Brain pericyte (primary cell): ENCODE measurements around the gene IQSEC1.

Experiments
- DNase-seq: peaks from one replicate; pipeline ENCODE4 v3.0.0-alpha.2; 2012; ENCODE audit warnings: low read depth, low spot score

IQSEC1 gene

DNA sequence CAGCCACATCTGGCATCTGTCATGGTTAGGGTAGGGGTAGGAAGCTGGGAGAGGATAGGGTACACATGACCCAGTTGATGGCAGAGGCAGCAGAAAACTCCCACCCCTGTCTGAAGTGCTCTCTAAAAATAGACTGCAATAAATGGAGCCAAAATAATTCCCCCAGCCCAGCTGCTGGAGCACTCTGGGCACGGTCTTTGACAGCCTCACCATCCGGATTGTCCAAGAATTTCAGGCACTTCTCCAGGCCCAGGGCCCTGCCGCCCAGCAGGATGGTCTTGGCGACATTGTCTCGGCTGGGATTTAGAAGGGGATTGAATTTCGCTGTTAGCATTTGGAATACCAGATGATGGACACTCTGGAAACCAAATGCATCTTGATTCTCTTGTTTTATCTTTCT is 103.7 kb downstream of the IQSEC1 start:
- DNase-seq = no peak

DNA sequence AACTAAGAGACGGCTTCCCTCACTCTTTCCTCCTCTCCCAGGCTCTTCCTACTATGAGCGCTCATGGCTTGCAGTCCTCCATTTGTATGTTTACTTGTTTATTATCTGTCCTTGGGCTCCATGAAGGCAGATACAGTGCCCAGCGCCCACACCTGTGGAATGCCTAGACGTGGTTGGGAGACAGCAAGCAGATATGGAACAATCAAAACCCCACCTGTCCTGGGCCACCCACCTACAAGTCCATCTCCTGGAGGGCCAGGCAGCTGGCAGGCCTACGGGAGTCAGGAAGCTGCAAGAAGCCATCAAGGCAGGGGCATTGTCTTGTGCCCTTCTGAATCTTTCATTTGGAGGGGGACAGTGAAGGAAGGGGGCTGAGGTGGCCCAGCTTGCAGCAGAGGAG is 104.7 kb downstream of the IQSEC1 start:
- no peak for DNase-seq

GRCh38 chr3:12967606-12968351 is 105.5 kb downstream of the IQSEC1 start:
- DNase-seq = no peak

GRCh38 chr3:12966847-12967605 is 106.2 kb downstream of the IQSEC1 start:
- no peak for DNase-seq

- DNase-seq = no peak
Observed at GRCh38 chr3:12965999-12966846, 107.0 kb downstream of the IQSEC1 start.

- DNase-seq = no peak
Observed at GRCh38 chr3:12964711-12965612, 108.3 kb downstream of the IQSEC1 start.

GRCh38 chr3:12963922-12964701 is 109.1 kb downstream of the IQSEC1 start:
- DNase-seq = no peak

DNA sequence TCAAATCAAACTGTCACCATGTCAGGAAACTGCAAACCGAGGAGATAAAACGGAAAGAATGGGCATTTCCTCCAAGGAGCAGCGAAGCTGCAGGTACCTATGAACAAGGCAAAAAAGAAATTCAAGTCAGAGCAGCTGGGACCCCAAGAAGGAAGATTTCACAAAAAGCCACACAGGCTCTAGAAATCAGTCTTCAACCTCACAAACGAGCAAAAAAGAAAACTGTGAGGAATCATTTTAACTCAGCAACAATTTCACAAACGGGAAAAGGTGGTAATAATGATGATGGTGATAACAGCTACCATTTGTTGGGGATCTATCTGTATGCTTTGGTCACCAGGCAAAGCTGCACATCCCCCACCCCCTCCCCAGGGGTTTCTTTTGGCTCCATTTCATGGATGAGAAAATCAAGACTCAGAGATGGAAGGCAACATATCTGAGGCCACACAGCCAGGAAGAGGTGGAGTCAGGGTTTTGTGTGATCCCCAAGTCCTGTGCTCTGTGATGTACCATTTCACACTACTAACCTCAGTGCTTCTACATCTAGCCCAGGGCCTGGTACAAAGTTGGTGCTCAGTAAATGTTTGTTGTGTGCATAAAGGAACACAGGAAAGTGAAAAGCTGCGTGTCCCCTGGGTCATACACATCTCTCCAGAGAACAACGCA is 109.9 kb downstream of the IQSEC1 start:
- no peak for DNase-seq

- DNase-seq = no peak
Observed at GRCh38 chr3:12962292-12962691, 110.9 kb downstream of the IQSEC1 start.

GRCh38 chr3:12961697-12962036 is 111.6 kb downstream of the IQSEC1 start:
- no peak for DNase-seq

DNA sequence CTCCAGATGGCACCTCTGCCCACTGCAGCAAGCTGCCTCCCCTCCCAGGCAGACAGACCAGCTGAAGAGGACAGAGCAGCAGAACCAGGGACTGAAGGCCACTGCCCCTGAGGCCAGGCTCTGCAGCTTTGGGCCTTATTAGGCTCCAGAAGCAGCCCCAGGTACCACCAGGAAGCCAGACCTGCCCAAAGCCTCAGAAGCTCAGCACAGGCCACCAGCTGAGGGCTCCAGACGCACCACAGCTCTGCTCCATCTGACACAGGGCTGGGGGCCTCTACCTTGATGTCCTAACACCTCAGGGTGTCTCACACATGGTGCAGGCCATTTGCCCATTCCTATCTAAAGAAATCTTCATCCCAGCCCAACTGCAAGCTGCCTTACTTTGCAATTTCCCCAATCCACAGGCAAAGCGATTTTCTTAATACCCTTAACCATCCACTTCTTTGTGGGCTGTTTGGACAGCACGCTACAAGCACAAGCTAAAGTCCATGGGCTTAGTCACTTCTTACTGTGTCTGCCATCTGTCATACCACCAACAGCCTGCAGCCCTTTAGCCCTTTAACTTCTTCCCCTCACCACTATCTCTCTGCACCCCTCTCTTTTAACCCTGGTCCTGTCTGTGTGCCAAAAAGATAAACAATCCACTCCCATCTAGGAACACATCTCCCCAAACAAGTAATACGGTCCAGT is 112.1 kb downstream of the IQSEC1 start:
- DNase-seq = no peak

DNA sequence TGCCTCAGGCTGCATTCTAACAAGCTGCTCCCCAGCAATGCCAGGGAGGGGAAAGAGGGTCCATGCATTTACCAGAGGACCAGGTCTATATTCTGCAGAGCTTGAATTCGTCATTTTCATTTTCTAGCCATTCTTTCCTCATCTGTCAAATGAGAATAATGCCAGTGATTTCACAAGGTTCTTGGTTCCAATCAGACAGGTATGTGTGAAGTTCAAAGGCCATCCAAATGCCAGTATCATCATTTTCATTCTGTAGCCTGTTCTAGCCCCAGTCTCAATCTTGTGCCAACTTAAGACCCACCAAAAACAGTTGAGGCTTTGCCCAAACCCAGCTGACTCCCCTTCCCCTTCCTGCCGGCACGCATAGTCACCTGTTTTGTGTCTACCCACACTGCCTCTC is 112.7 kb downstream of the IQSEC1 start:
- no peak for DNase-seq

- no peak for DNase-seq
Observed at GRCh38 chr3:12959838-12960378, 113.3 kb downstream of the IQSEC1 start.

DNA sequence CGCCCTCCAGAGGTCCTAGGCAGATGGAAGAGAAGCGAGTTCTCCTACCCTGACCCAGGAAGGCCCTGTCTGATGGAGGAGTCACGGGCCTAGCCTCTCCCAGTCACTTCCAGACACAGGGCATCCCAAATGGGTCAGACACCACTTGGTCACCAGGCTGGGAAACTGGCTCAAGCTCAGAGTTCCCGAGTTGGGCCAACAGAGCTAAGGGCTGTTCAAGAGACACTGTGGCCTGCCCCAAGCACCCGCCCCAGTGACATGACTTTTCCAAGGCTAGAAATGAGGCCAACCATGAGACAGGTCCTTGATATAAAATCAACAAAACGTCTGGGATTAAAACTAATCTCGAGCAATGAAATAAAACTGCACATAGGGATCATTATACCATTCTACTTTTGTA is 113.8 kb downstream of the IQSEC1 start:
- no peak for DNase-seq

DNA sequence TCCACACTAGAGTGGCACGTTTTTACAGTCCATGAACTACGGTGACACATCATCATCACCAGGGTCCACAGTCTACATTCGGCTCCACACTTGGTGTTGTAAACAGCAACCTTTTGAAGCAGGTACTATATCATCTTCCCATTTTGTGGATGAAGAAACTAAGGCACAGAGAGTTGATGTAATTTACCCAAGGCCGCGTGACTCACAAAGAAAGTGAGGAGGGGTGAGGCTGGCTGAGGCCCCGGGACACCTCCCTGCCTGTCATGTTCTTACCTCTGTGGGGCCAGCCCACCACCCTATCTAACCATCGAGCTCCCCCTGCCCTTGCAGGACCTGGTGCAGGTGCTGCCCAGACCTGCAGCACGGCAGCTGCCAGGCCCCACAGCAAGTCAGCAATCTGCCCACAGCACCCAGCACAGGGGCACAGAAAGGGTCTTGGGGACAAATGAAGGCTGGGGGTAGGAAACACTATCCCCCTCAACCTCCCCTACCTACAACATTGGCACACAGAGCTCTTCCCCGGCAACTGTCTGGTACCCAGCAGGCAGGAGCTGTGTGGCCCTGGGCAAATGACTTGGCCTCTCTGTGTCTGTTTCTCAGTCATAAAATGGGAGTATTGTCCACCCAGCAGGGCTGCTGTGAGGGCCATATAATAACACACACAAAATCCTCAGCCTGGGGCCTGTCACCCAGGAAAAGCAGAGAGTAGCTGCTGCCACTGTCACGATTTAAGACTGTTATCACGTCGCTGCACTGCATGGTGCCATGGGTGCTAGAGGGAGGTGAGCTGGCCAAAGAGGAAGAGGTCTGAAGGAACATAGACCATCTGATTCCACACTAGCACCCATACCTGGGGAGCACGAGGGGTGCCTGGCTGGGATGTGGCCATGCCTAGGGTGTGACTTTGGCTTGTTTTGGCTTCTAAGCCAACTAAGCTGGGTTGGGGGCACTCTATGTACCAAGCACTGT is 115.1 kb downstream of the IQSEC1 start:
- DNase-seq = no peak

- DNase-seq = no peak
Observed at GRCh38 chr3:12957339-12957738, 115.9 kb downstream of the IQSEC1 start.

GRCh38 chr3:12956316-12956660 is 116.9 kb downstream of the IQSEC1 start:
- DNase-seq = no peak
